HG02759 (cell line): ENCODE measurements around the gene LHFPL3.
"Not testable (repeated sequence)": the region's sequence is repeated elsewhere in the genome, so short reads cannot be mapped to it uniquely, and the experiment has no call there.

Experiments used
- ATAC-seq: cut with Tn5 transposase; IDR thresholded peaks from one replicate; pipeline ENCODE4 v1.9.1; 2021; ENCODE audit warnings: mild to moderate bottlenecking, moderate library complexity; ENCODE audit not compliant: unreplicated experiment

LHFPL3 gene

DNA sequence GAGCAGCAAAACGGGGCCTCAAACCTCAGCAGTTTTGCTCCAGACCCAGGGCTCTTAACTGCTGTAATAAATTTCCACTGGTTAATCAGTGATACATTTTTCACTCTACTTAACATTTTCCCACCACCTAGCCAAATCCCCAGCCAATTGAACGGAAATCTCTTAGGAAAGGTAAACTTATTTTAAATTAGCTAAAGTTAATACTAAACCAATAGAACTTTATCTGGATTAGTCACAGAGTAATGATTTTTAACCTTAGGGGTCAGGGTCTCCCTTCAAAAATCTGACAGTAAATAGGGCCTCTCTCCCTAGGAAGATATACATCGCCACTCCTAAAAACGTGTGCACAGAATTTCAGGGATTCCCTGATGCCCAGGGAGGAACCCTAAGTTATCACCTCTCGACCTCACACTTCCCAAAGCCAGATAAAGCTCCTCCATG lies 598.2 kb downstream of the LHFPL3 start:
- ATAC-seq = no peak

DNA sequence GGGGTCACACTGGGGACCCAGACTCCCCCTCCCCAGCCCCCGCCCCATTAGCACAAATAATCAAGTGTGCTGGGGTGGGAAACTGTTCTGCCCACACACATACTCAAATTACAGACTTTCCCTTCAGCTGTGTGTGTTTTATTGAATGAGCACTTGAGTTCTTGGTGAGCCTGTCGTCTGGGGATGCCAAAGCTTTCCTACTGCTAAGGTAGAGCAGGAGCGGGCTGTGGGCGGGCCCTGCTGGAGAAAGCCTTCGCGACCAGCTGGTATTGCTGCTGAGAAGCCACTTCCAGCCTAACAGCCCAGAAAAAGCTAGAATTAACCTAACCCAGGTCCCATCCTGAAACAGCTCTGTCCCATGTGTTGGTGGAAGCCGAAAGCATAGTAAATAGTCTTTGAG lies 598.7 kb downstream of the LHFPL3 start:
- no peak for ATAC-seq

DNA sequence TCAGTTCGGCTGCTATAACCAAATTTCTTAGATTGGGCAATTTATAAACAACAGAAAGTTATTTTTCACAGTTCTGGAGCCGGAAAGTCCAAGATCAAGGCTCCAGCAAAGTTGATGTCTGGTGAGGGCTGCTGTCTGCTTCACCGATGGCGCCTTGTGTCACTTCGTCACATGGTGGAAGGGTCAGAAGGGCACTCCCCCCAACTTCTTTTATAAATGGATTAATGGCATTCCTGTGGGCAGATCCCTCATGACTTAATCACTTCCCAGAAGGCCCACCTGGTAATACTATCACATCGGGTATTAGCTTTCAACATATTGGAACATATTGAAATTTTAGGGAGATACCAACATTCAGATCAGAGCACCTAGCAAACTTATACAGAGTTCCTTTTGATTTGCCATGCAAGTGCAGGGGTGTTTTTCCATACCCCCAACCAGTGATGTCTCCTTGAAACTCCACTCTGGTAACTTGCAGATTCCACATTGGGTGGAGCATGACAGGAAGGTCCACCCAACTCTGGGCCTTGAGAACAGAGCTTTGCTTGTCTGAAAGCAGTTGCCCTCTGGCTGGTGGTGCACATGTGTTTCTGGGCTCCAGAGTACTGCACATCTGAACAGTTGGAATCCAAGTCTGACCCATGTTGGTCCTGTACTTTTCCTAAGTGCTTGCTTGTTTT lies 600.5 kb downstream of the LHFPL3 start:
- no peak for ATAC-seq

DNA sequence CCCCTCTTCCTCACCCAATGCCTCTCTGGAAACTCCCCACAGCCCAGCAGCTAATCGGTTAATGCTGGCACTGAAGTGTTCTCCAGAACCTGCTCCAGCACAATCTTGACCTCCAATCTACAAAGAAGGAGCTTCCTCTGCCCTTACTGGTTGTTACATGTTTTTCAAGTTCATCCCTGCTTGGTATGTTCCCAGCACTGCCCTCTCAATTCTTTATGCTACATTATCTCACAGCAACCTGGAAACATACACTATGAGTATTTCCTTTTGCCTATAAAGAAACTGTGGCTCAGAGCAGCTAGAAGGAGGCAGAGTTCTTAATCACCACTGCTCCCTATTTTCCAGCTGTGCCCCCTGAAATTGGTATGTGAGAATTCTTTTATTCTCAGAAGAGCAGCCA lies 601.5 kb downstream of the LHFPL3 start:
- ATAC-seq = no peak

DNA sequence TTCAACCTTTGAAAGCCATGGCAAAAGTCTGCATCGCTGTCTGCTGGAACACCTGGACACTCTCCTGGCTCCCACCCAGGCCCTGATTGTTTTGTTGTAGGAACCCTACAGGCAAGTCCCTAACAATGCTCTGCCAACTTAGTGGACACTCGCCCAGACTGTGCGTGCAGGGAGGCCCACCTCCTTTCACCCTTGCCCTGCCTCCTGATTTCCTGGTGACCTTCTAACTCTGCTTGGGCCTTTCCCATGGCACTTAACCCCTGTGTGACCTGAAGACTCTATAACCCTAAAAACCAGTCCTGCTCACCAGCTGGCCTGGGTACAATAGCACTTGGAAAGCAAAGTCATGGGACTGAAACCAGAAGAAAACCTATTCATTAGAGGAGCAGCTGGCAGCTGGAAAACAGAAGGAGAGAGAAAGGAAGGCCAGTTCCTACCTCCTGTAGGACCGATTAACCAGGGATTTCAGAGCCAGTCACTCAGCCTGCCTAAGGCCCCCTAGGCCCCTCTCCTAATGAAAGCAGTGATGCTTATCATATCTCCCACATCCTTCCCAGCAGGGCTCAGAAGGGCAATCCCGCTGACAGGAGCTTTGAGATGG lies 602.9 kb downstream of the LHFPL3 start:
- ATAC-seq = no peak

GRCh38 chr7:104933022-104933421 lies 604.6 kb downstream of the LHFPL3 start:
- no peak for ATAC-seq

GRCh38 chr7:104933521-104933988 lies 605.2 kb downstream of the LHFPL3 start:
- no peak for ATAC-seq

- ATAC-seq = no peak
Observed at GRCh38 chr7:104934665-104935064, 606.3 kb downstream of the LHFPL3 start.

DNA sequence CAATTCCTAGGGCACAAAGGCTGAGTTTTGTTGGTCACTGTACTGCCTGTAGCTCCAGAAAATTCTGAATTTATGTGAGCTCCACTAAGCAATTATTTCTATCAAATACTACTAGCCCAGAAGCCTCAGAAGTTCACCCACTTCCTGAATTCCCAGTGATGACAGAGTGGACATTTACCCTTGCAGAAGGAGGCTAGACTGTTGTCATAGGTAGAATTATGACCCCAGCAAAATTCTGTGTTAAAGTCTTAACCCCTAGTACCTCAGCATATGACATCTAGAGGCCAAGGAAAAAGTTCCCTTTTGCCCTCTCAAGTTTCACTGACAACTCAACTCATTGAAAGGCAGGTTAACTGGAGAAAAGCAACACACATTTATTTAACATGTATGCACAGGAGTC lies 606.9 kb downstream of the LHFPL3 start:
- no peak for ATAC-seq

DNA sequence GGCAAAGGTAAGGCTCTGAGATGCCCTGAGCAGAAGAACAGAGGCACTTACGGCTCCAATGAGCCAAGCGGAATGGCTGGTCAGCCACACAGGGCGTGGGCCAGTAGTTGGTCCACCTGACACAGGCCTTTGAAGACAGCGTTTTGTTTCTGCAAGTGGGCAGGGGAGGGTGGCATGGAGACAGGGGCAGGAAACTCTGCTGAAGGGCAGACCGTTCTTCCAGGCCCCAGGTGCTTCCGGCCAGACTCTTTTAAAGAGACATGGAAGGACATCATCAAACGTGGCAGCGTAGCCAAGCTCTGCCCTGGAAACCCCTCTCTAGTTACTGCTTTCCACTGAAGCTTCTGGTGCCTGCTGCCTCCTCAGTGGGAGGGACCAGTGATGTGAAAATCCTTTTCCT lies 608.1 kb downstream of the LHFPL3 start:
- ATAC-seq = no peak

DNA sequence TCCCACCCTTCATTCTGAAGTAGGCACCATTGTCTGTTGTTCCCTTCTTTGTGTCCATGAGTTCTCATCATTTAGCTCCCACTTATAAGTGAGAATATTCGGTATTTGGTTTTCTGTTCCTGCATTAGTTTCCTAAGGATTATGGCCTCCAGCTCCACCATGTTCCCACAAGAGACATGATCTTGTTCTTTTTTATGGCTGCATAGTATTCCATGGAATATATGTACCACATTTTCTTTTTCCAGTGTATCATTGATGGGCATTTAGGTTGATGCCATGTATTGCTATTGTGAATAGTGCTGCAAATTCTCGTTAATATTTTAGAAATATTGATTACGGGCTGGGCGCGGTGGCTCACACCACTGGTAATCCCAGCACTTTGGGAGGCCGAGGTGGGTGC lies 609.1 kb downstream of the LHFPL3 start:
- not testable (repeated sequence) for ATAC-seq

- ATAC-seq = no peak
Observed at GRCh38 chr7:104938741-104939390, 610.5 kb downstream of the LHFPL3 start.

GRCh38 chr7:104940023-104940710 lies 611.8 kb downstream of the LHFPL3 start:
- no peak for ATAC-seq

- peak; percentile 48 for ATAC-seq
Observed at GRCh38 chr7:104943502-104944343, 615.3 kb downstream of the LHFPL3 start.

DNA sequence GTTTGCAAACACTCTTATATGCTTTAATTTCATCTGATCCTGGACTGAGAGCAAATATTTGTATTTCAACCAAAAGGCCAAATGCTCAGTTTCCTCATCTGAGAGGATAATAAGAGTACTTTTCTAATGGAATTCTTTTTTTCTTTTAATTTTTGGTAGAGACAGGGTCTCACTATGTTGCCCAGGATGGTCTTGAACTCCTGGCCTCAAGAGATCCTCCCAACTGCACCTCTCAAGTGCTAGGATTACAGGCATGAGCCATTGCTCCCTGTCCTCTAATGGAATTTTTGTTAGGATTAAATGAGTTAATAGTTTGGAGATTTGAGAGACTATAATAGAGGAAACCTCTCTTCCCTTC lies 617.2 kb downstream of the LHFPL3 start:
- ATAC-seq = no peak

GRCh38 chr7:104946338-104946737 lies 617.9 kb downstream of the LHFPL3 start:
- ATAC-seq = no peak

DNA sequence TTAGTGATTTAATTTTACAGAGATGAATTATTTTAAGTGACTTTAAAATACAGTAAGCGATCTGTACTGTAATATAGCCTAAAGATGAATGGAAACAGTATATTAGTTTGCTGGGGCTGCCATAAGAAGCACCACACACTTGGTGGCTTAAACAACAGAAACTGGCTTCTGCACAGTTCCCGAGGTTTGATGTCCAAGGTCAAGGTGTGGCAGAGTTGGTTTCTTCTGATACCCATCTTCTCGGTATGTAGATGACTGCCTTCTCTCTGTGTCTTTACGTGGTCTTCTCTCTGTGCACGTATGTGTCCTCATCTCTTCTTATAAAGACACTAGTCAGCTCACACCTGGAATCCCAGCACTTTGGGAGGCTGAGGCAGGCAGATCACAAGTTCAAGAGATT lies 621.6 kb downstream of the LHFPL3 start:
- ATAC-seq = no peak

DNA sequence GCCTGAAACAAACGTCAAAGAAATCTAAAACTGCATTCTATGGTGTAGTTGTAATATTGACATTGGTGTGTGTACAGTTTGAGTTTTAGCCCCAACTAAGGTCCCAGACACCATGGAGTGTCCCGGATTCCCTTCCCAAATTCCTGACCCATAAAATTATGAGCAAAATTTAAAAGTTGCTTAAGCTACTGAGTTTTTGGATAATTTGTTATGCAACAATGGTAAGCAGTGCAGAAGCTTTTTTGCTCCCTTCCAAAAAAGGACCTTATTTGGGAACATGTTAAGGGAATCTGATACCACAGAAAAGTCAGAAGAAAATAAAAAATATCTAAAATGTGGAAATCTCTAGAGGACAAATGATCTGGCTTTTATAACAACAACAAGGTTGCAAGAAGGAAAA lies 622.4 kb downstream of the LHFPL3 start:
- ATAC-seq = no peak

DNA sequence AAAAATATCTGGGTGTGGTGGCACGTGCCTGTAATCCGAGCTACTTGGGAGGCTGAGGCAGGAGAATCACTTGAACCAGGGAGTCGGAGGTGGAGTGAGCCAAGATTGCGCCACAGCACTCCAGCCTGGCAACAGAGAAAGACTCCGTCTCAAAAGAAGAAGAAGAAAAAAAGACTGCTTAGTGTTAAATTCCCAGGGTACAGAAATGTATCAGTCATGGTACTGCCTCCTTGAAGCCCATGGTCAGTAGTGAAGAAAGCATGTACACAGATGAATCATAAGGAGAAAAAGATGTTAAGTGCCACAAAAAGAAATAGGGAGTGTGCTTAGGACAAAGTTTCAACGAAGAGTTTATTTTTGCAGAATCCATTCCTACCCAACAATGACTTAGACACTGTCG lies 623.1 kb downstream of the LHFPL3 start:
- ATAC-seq = no peak

- no peak for ATAC-seq
Observed at GRCh38 chr7:104955276-104955675, 626.9 kb downstream of the LHFPL3 start.
